Glutamatergic neuron (in vitro differentiated cells): ENCODE data around the gene ADGRG6. TPM values are rescaled to one million over a fixed set of nuclear protein-coding genes. Genes with fewer than 3 reads are reported as not detected.

Experiments used
- DNase-seq: peaks from one replicate; pipeline ENCODE4 v3.0.0; 2022
- H3K27ac Mint-ChIP-seq: one replicate; pipeline ENCODE4 v1.8.0; 2020; ENCODE audit warnings: mild to moderate bottlenecking, mixed read lengths, inconsistent platforms; ENCODE audit not compliant: unreplicated experiment
- H3K27me3 Mint-ChIP-seq: one replicate; pipeline ENCODE4 v1.8.0; 2020; ENCODE audit warnings: mild to moderate bottlenecking, moderate library complexity, mixed read lengths, inconsistent platforms; ENCODE audit not compliant: unreplicated experiment
- H3K36me3 Mint-ChIP-seq: one replicate; pipeline ENCODE4 v1.8.0; 2020; ENCODE audit warnings: mild to moderate bottlenecking, mixed read lengths, inconsistent platforms; ENCODE audit not compliant: unreplicated experiment
- H3K4me1 Mint-ChIP-seq: one replicate; pipeline ENCODE4 v1.8.0; 2020; ENCODE audit warnings: mild to moderate bottlenecking, low read depth, mixed read lengths, inconsistent platforms; ENCODE audit not compliant: unreplicated experiment
- H3K4me3 Mint-ChIP-seq: one replicate; pipeline ENCODE4 v1.8.0; 2020; ENCODE audit warnings: mild to moderate bottlenecking, mixed read lengths, inconsistent platforms; ENCODE audit not compliant: unreplicated experiment
- H3K9me3 Mint-ChIP-seq: one replicate; pipeline ENCODE4 v1.8.0; 2020; ENCODE audit warnings: mild to moderate bottlenecking, moderate library complexity, mixed read lengths, inconsistent platforms; ENCODE audit not compliant: unreplicated experiment
- total RNA-seq: library from RNA; stranded (reverse); fragmentation: NEBNext Ultra II Directional; extraction: Animal tissue kit (Norgen Biotek cat#: 25700); gene quantifications from one replicate; pipeline ENCODE4 v1.2.1, GENCODE V29; 2021; ENCODE audit not compliant: unreplicated experiment
- TF ChIP-seq, protein P1 (sequence below): fragments of 200-600 bp; sonication (generic); IDR thresholded peaks from one replicate; pipeline ENCODE4 v1.5.0; 2021; ENCODE audit not compliant: partially characterized antibody, unreplicated experiment

Gene ADGRG6
- total RNA-seq, 1 donor from 2014 or later, result not detected

DNA sequence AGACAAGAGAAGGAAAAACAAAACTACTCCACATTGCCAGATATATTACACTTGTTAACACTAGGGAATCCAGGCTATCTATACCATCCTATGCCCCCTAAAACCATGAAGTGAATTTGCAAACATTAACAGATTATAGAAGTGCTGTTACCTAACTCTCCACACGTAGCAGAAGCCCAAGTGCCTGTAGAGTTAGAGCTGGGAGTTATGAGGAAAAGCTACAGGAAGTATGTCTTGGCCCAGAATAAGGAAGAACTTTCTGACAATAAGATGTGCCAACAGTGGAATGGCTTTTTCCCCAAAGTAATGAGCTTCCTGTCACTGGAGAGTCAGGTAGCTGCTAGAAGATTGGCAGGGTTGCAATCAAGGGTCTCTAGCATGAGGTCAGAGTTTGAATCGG is 32.5 kb downstream of the ADGRG6 start:
- TF ChIP-seq, protein P1, sequence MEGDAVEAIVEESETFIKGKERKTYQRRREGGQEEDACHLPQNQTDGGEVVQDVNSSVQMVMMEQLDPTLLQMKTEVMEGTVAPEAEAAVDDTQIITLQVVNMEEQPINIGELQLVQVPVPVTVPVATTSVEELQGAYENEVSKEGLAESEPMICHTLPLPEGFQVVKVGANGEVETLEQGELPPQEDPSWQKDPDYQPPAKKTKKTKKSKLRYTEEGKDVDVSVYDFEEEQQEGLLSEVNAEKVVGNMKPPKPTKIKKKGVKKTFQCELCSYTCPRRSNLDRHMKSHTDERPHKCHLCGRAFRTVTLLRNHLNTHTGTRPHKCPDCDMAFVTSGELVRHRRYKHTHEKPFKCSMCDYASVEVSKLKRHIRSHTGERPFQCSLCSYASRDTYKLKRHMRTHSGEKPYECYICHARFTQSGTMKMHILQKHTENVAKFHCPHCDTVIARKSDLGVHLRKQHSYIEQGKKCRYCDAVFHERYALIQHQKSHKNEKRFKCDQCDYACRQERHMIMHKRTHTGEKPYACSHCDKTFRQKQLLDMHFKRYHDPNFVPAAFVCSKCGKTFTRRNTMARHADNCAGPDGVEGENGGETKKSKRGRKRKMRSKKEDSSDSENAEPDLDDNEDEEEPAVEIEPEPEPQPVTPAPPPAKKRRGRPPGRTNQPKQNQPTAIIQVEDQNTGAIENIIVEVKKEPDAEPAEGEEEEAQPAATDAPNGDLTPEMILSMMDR, result no peak
- H3K9me3 Mint-ChIP-seq, result no peaks in the 10 kb centered on the region
- no peak overlapping the region for H3K4me3 Mint-ChIP-seq
- no peak for DNase-seq
- no peaks in the 10 kb centered on the region for H3K27me3 Mint-ChIP-seq
- H3K4me1 Mint-ChIP-seq, result peaks cover 4% of the 10 kb centered on the region
- no peak overlapping the region for H3K27ac Mint-ChIP-seq
- H3K36me3 Mint-ChIP-seq, result no peaks in the 10 kb centered on the region

DNA sequence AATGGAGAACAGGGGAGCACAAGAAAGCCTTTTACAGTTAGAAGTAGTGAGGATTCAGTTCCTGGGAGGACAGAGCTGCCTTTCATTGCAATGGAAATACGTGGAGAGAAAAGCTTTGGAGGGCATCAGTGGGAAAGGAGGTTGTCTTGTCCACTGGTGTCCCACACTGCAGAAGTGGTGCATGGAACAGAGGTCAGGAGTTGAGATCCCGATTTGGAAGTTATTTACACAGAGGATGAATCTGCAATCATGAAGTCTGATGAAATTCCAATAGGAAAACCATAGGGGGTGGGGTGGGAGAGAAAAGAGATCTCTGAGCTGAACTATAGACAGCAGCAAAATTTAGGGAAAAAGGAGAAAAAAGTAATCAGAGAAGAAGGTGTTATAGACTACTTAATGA is 33.6 kb downstream of the ADGRG6 start:
- peaks cover 4% of the 10 kb centered on the region for H3K4me1 Mint-ChIP-seq

DNA sequence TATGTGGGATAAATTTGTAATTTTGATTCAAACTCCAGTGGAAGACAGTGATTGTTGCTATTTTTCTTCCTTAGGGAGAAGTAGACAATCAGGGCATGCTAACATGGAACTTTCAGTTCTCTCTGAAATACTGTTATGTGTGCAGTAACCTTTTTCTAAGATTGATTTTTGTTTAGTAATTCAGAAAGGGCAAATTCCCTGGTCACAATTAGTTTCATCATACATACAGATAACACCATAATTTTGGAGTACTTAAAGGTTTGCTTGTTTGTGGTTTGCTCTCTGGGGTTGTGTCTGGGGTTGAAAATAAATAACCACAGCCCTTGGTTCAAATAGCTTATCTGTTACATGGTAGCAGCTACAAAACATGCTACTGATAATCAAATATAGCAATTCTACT is 34.4 kb downstream of the ADGRG6 start:
- Mint-ChIP-seq H3K4me3 (no peak overlapping the region), H3K36me3 (no peaks in the 10 kb centered on the region), H3K9me3 (no peaks in the 10 kb centered on the region), H3K4me1 (peaks cover 2% of the 10 kb centered on the region), H3K27ac (no peak overlapping the region), H3K27me3 (no peaks in the 10 kb centered on the region)
- TF ChIP-seq, protein P1, result no peak
- DNase-seq, result no peak

More for the DNA sequence above, 33.6 kb downstream of the ADGRG6 start:
- H3K27me3 Mint-ChIP-seq, result no peaks in the 10 kb centered on the region
- H3K36me3 Mint-ChIP-seq, result no peaks in the 10 kb centered on the region
- no peak for DNase-seq
- H3K9me3 Mint-ChIP-seq, result no peaks in the 10 kb centered on the region
- TF ChIP-seq, protein P1, result no peak
- H3K4me3 Mint-ChIP-seq, result no peak overlapping the region
- no peak overlapping the region for H3K27ac Mint-ChIP-seq

DNA sequence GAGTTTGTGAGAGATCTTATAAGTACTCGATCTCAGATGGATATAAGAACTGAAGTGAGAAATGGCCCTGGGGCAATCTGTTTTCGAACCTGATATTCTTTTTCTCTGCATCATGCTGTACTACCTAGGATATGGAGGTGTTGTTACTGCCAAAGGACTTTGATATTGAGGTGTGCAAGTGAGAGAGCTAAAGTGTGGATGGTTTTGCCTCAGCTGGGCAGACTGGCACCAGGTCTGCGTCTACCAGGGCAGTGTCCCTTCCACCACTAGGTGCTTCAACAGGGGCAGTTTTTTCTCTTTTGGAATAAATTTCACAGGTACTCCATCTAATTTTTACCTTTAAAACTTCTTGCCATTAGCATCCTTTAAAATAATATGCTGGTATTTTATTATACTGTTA is 35.0 kb downstream of the ADGRG6 start:
- Mint-ChIP-seq H3K4me1 (no peaks in the 10 kb centered on the region), H3K27ac (no peak overlapping the region), H3K4me3 (no peak overlapping the region), H3K36me3 (no peaks in the 10 kb centered on the region), H3K9me3 (no peaks in the 10 kb centered on the region), H3K27me3 (no peaks in the 10 kb centered on the region)
- TF ChIP-seq, protein P1, result no peak
- no peak for DNase-seq

DNA sequence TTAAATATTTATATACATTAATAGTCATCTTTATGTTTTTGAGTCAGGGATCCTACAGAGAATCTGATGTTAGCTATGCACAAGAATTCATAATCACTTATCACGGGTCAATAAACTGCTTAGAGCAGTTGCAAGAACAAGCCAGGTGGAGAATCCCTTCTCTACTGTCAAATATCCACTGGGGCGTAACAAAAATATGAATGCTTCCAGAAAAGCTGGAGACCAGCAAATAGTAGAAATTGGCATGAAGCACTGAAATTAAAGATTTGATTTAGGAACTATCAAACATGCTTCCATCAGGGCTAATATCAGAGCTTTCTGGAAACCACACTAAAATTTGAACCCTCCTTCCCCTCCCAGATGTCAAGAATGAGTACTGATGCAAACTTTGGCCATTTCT is 37.3 kb downstream of the ADGRG6 start:
- no peaks in the 10 kb centered on the region for H3K36me3 Mint-ChIP-seq
- H3K4me1 Mint-ChIP-seq, result no peaks in the 10 kb centered on the region
- DNase-seq, result no peak
- no peak overlapping the region for H3K4me3 Mint-ChIP-seq
- H3K27me3 Mint-ChIP-seq, result no peaks in the 10 kb centered on the region
- no peak overlapping the region for H3K27ac Mint-ChIP-seq
- H3K9me3 Mint-ChIP-seq, result no peaks in the 10 kb centered on the region
- TF ChIP-seq, protein P1, result no peak
